Activated CD4-positive, alpha-beta T cell treated with anti-CD3 and anti-CD28 coated beads, Interleukin-2, amount 50 U/mL, for 1 hour (primary cell): Measurements from ENCODE around the gene PPAN.
A peak's percentile ranks its signal among the peaks of the same experiment; 100 is the strongest.

Source experiments
- DNase-seq: peaks from one replicate; pipeline ENCODE4 v3.0.0-alpha.2; 2020

The PPAN gene

DNA sequence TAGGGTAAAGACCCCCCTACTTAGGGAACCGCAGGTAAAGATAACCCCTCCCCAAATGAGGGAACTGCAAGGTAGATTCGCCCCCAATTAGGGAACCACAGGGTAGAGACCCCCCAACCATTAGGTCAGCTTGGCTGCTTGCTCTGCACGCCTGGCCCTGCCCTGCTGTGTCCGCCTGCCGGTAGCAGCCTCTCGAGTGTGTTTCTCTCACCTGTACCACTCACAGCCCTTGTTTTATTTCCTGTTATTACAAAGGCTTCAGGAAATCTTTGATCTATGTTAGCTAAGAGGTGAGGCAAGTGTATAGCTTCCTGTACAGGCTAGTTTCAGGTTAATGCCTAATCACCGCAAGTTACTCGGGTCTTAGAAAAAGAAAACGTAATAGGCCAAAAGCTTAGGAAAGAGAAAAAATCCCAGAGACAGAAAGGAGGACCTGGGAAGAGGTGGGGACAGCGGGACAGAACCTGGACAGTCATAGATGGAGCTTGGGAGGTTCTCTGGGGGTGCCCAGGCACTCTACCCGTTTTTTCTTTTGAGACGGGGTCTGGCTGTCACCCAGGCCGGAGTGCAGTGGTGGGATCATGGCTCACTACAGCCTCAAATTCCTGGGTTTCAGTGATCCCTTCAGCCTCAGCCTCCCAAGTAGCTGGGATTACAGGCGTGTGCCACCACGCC, 36.7 kb downstream of the PPAN start:
- DNase-seq: peak; percentile 48

DNA sequence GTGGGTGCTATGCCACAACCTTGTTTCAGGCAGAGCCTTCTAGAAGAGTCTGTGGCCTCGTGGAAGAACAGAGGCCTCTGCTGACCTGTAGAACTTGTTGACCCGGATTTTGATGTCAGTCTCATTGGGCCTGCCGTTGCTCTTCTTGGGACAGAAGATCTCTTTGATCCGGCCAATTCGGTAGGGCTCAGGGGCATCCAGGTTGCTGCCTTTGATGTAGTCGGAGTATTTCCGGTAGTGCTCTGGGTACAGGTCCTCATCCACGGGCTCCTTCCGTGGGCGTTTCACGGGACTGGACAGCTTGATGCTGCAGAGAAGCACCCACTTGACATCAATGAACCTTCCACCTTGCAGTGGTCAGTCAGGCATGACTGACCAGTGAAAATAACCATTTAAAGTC, 37.5 kb downstream of the PPAN start:
- peak; percentile 8 for DNase-seq

DNA sequence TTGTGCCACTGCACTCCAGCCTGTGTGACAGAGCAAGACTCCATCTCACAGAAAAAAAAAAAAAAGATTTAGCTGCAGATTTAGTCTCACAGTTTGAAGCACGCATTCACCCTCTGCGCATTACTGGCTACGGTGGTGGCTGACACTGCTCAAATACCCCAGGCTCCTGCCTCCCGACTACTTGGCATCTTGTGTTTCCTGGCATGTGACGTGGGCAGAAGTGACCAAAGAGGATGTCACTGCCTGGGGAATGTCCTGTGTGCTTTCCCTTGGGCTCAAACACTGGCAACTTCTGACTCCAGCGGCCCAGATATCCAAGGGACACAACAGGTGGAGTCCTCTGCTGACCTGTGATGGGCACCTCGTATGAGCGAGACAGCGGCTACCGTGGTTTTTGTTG, 38.2 kb downstream of the PPAN start:
- no peak for DNase-seq

DNA sequence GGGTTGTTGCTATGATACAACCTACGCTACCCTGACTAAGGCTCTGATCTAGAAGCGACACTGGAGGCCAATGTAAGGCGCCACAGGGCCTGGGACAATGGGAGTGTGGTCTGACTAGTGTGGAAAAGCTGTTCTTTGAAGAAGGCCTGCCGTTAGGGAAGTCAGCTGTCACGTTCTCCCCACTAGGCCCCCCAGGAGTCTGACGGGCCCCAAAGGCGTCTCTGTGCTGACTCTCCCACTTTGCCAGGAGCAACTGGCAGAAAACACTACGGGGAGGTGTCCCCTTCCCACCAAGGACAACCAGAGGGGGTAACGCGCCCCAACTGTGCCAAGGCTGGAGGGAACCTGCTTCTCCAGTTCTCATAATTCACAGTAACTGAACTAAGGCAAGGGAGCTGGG, 38.9 kb downstream of the PPAN start:
- DNase-seq: no peak

DNA sequence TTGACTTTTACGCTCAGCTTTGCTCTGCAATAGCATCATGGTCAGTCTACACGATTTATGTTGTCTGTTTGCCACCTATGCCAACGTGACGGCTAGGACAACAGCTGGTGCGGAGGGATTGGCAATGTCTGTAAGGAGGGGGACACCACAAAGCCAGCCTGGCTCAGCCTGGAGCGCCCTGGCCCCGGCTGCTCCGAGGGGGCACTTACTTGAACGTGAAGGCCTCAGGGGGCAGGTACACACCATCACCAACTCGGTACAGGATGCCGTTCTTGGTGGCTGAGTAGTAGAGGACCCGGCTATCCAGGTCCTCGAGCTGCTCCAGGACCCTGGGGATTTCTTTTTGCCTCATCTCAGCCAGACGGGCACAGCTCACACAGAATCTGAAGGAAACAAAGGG, 40.0 kb downstream of the PPAN start:
- no peak for DNase-seq

DNA sequence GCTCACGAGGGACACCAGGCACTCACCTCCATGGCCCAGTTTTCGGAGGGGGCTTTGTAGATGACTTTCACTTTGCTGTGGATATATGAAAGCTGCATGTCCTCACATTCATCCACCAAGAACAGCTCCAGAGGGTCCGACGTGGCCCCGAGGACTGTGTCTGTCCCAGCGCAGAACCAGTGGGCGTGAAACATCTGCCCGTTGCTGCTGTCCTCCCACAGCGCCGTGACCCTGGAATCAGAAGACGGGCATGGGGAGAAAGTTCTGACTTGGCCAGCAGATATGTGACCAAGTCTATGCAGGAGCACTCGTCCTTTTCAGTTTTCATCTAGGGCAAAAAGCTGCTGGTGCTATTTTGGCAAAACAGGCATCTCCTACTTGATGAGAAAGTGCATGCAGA, 43.3 kb downstream of the PPAN start:
- no peak for DNase-seq

DNA sequence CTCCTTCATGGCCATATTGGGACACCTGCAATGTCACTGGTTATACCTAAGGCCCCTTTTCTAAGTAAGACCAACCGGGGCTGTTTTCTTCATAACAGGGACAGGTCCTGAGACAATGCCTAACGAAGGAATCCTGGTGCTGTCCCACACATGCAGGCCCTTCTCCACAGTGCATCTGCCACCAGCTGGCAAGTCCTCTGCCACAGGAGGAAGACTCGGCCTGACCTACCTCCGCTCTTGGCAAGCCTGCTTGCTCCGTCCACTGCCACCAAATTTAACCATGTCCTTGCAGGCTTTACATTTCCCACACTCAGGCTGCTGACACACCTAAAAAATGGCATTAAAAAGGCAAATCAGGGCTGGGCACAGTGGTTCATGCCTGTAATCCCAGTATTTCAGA, 45.4 kb downstream of the PPAN start:
- no peak for DNase-seq

DNA sequence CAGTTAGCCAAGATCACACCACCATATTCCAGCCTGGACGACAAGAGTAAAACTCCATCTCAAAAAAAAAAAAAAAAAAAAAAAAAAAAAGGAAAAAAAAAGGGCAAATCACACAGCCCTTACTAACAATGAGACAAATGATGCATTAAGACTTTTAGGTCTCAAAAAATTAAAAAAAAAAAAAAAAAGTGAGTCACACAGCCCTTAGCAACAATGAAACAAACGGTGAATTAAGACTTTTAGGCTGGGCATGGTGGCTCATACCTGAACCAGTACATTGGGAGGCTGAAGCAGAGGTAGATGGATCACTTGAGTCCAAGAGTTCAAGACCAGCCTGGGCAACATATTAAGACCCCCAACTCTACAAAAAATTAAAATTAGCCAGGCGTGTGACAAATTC, 45.9 kb downstream of the PPAN start:
- DNase-seq: no peak

DNA sequence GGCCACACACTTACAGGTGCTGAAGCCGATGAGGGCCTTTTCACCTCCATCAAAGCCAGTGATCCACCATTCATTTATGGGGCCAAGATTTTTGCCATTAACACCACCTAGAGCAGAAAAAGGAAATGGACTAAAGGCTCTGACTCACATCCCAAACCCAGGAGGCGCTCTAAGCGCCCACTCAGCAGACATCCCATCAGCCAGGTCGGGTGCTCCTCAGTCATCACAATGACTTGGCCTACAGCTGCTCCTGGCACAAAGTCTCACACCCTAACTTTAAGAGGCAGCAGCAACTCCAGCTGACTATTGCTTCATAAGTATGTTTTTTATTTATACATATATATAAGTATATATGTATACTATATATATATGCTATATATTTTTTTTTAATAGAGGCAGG, 49.7 kb downstream of the PPAN start:
- no peak for DNase-seq

DNA sequence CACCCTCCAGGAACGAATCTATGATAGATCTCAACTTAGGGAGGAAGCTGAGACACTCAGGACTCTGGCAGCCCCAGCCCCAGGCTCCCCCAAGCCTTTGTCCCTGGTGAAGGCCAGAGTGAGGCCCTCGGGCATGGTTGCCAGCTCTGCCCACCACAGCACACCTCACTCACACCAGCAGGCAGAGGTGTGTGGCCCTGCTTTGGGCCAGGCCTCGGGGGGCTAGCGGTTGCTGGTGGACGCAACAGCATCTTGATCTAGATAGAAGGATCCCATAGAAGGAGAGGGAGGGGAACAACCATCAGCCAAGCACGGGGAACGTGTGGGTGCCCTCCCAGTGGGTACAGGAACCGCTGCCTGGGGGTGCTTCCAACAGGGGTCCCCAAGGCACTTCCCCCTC, 51.9 kb downstream of the PPAN start:
- DNase-seq: no peak

DNA sequence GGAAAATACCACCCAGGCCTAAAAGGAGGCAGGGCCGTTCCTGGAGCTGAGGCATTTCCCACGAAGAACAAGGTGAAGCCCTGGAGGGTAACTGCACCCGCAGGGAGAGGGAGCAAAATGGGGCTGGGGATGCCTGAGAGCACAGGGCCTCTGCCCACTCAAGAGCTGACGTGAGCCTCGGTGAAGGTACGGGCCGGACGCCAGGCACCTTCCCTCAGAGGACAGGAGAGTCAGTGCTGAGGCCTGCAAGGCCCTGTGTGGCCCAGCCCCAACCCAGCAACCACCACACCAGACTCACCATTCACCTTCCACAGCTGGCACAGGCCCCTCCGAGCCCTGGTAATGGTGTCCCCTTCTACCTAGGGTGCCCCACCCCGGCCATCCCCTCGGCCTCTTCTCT, 52.3 kb downstream of the PPAN start:
- no peak for DNase-seq

DNA sequence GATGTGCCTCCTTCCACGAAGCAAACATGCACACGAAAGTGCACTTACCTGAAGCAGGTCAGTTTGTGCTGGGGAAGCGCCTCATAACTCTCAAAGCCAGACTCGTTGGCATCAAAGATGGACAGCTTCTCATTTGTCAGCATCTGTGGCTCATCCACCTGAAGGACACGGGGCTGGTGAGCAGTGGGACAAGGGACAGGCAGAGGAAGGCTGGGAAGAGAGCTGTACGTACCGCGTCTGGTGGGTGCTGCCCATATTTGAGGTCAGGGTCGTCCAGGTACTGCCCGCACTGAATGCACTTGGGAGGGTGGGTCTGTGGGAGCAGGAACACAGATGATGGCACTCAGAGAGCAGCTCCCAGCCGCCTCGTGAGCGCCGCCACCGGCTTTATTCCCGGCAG, 53.4 kb downstream of the PPAN start:
- no peak for DNase-seq
